Calu3 (cell line): Measurements from ENCODE around the gene MGA. TPM values are rescaled to one million over a fixed set of nuclear protein-coding genes. Genes with fewer than 3 reads are reported as not detected.

Experiments
- BruUV-seq: library from RNA; stranded (reverse); fragments of 400-500 nt; replicated peaks from 2 replicates; lab custom pipeline; 2021; lab: Mats Ljungman, UMichigan
- CTCF ChIA-PET: fragments of 300-600 bp; sonication (Branson Sonifier 250); formaldehyde crosslinking; loops from one replicate; lab custom pipeline; 2022; ENCODE audit warnings: antibody characterized with exemption; lab: Charles Lee
- DNase-seq: peaks from one replicate; pipeline ENCODE4 v3.0.0; 2022
- H3K27ac Mint-ChIP-seq: one replicate; pipeline ENCODE4 v1.8.0; 2022; ENCODE audit warnings: mixed read lengths; ENCODE audit not compliant: unreplicated experiment
- H3K27me3 Mint-ChIP-seq: one replicate; pipeline ENCODE4 v1.8.0; 2022; ENCODE audit warnings: mixed read lengths; ENCODE audit not compliant: unreplicated experiment
- H3K36me3 Mint-ChIP-seq: one replicate; pipeline ENCODE4 v1.8.0; 2022; ENCODE audit warnings: mild to moderate bottlenecking, moderate library complexity, mixed read lengths; ENCODE audit not compliant: insufficient read depth, unreplicated experiment
- H3K4me1 Mint-ChIP-seq: one replicate; pipeline ENCODE4 v1.8.0; 2022; ENCODE audit warnings: mild to moderate bottlenecking, low read depth, mixed read lengths; ENCODE audit not compliant: unreplicated experiment
- H3K4me3 Mint-ChIP-seq: one replicate; pipeline ENCODE4 v1.8.0; 2022; ENCODE audit warnings: mild to moderate bottlenecking, low read depth, moderate library complexity, mixed read lengths; ENCODE audit not compliant: unreplicated experiment
- H3K9me3 Mint-ChIP-seq: one replicate; pipeline ENCODE4 v1.8.0; 2022; ENCODE audit warnings: low read depth, mixed read lengths; ENCODE audit not compliant: unreplicated experiment
- intact Hi-C: fragments of 100-400 bp; cut with micrococcal nuclease; formaldehyde crosslinking; loops from one replicate; pipeline ENCODE4 v1.10.0; 2022; ENCODE audit not compliant: unreplicated experiment
- microRNA-seq: library from miRNA; unstranded; fragments of <30 nt; microRNA quantifications from one replicate; pipeline ENCODE4 v1.2.0, GENCODE V29; 2022
- total RNA-seq: library from RNA; stranded (reverse); gene quantifications from 2 replicates; pipeline ENCODE4 v1.2.3, GENCODE V29; 2022
- TF ChIP-seq, protein P1 (sequence below): fragments of 200-600 bp; IDR thresholded peaks from one replicate; pipeline ENCODE4 v1.8.0; 2022; ENCODE audit warnings: antibody characterized with exemption; ENCODE audit not compliant: unreplicated experiment

The MGA gene
- total RNA-seq, 1 experiment from 2014 or later, result 26.4 TPM

DNA sequence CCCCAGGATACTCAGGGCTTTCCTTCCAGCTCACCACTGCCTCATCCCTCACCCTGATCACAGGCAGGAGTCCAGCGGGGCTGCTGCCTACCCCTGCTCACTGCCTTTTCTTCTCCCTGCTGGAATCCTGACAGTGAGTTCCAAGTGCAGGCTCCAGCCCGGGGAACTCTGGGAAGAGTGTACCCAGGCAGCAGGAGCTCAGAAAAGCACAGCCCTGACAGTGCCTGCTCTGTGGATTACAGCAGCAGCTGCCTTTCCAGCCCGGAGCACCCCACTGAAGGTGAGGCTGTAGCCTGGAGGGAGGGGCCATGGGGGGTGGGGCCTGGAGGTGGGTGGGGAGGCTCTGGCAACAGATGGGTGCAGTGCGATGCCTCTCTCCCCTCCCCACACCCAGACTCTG, 161.6 kb downstream of the MGA start:
- intact Hi-C loops, result no loop called here
- no peak for DNase-seq
- Mint-ChIP-seq H3K9me3 (no peaks in the 10 kb centered on the region), H3K36me3 (no peaks in the 10 kb centered on the region), H3K4me3 (no peak overlapping the region), H3K27me3 (no peaks in the 10 kb centered on the region), H3K27ac (no peak overlapping the region), H3K4me1 (no peaks in the 10 kb centered on the region)
- CTCF ChIA-PET, result interaction anchor here (0.5 to 1.0 kb wide), 2 partner anchors 11 to 49 kb away, joined by 3 read pairs; no protein-coding TSS in a partner anchor
- BruUV-seq, result no TSS peak
- TF ChIP-seq, protein P1, sequence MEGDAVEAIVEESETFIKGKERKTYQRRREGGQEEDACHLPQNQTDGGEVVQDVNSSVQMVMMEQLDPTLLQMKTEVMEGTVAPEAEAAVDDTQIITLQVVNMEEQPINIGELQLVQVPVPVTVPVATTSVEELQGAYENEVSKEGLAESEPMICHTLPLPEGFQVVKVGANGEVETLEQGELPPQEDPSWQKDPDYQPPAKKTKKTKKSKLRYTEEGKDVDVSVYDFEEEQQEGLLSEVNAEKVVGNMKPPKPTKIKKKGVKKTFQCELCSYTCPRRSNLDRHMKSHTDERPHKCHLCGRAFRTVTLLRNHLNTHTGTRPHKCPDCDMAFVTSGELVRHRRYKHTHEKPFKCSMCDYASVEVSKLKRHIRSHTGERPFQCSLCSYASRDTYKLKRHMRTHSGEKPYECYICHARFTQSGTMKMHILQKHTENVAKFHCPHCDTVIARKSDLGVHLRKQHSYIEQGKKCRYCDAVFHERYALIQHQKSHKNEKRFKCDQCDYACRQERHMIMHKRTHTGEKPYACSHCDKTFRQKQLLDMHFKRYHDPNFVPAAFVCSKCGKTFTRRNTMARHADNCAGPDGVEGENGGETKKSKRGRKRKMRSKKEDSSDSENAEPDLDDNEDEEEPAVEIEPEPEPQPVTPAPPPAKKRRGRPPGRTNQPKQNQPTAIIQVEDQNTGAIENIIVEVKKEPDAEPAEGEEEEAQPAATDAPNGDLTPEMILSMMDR, result no peak

DNA sequence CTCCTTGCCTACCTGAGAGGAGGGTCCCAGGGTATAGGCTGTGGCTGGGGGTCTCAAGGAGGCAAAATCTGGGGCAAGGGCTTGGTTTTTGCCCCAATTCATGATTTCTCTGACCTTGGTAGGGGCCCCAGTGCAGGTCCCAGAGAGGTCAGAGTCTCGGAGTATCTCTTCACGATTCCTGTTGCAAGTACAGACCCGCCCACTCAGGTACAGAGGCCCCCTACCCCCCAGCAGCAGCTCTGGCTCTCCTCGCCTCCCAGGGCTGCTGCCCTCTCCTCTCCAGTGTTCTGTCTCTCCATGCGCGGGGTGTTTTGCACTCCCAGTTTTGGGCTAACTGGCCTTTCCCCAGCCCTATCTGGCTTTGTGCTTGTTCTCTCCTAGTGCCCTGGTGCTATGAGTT, 162.3 kb downstream of the MGA start:
- Mint-ChIP-seq H3K9me3 (no peaks in the 10 kb centered on the region), H3K36me3 (no peaks in the 10 kb centered on the region), H3K27ac (no peak overlapping the region), H3K4me3 (no peak overlapping the region), H3K27me3 (no peaks in the 10 kb centered on the region), H3K4me1 (no peaks in the 10 kb centered on the region)
- TF ChIP-seq, protein P1, result no peak
- no peak for DNase-seq
- CTCF ChIA-PET, result no interaction called here
- no TSS peak for BruUV-seq
- intact Hi-C loops, result no loop called here

Small RNAs within 50 kb of the gene (microRNA-seq; reads per million reads assigned to microRNA genes)
- gene MIR626, result not detected

Other genes with a start within 250 kb of the MGA start
- 18.8 and 25.0 TPM in 2 replicates for gene RTF1, start 243.3 kb upstream of the MGA start, total RNA-seq
- 0.61 and 0.68 TPM in 2 replicates for gene ITPKA, start 166.5 kb upstream of the MGA start, total RNA-seq
- gene LTK, start 146.6 kb upstream of the MGA start, total RNA-seq, result 0.24 and 0.32 TPM in 2 replicates
- 33.3 and 35.4 TPM in 2 replicates for gene RPAP1, start 116.1 kb upstream of the MGA start, total RNA-seq
- gene TYRO3, start 101.2 kb upstream of the MGA start, total RNA-seq, result 5.5 and 8.1 TPM in 2 replicates
- 9.9 and 11.3 TPM in 2 replicates for gene MAPKBP1, start 114.1 kb downstream of the MGA start, total RNA-seq
- gene JMJD7, start 167.7 kb downstream of the MGA start, total RNA-seq, result 9.4 and 9.7 TPM in 2 replicates
- 4.1 and 6.8 TPM in 2 replicates for gene PLA2G4B, start 178.4 kb downstream of the MGA start, total RNA-seq
- 0.64 and 0.69 TPM in 2 replicates for gene SPTBN5, start 233.6 kb downstream of the MGA start, total RNA-seq